HepG2 (cell line): ENCODE measurements around the gene RBM26.

Experiments
- NR2F2 ChIP-seq: IDR thresholded peaks from 2 replicates; pipeline ENCODE4 v1.6.1; 2012; ENCODE audit warnings: low read depth, inconsistent platforms, borderline replicate concordance
- TAF1 ChIP-seq: sonication (generic); formaldehyde crosslinking; IDR thresholded peaks from 2 replicates; pipeline ENCODE4 v1.4.0; 2020; ENCODE audit warnings: missing genetic modification reagents
- ZNF224 ChIP-seq: sonication (generic); formaldehyde crosslinking; IDR thresholded peaks from 2 replicates; pipeline ENCODE4 v1.5.0; 2020; ENCODE audit warnings: mild to moderate bottlenecking, missing genetic modification reagents
- ZNF713 ChIP-seq: sonication (generic); formaldehyde crosslinking; IDR thresholded peaks from 2 replicates; pipeline ENCODE4 v1.4.0; 2020; ENCODE audit warnings: mild to moderate bottlenecking, missing genetic modification reagents

GRCh38 chr13:79360095-79360494, 46.0 kb downstream of the RBM26 start:
- TF ChIP-seq TAF1 (CRISPR knock-in tag) (no peak), ZNF713 (CRISPR knock-in tag) (no peak), NR2F2 (no peak), ZNF224 (CRISPR knock-in tag) (no peak)
